ENCODE data around the gene SPATC1L.

SPATC1L gene

GRCh38 chr21:46220275-46220810, 36.1 kb upstream of the SPATC1L start:
- TF ChIP-seq CTCF (IDR thresholded peaks at IDR 0.05; ENCODE audit: low read depth, low read length) = no peak
- in situ Hi-C loops (cut with HindIII; ENCODE audit: low sequenced_read_pairs) = no loop called here
- DNase-seq (ENCODE audit: low read depth, low spot score) = no peak
- no peak overlapping the region for H3K4me3 ChIP-seq (ENCODE audit: low read depth, low read length)

GRCh38 chr21:46219591-46220239, 35.5 kb upstream of the SPATC1L start:
- H3K4me3 ChIP-seq (ENCODE audit: low read depth, low read length) = no peak overlapping the region
- in situ Hi-C loops (cut with HindIII; ENCODE audit: low sequenced_read_pairs) = no loop called here

GRCh38 chr21:46218906-46219590, 34.8 kb upstream of the SPATC1L start:
- in situ Hi-C loops (cut with HindIII; ENCODE audit: low sequenced_read_pairs) = no loop called here
- no peak for DNase-seq (ENCODE audit: low read depth, low spot score)
- TF ChIP-seq CTCF (IDR thresholded peaks at IDR 0.05; ENCODE audit: low read depth, low read length) = no peak
- no peak overlapping the region for H3K4me3 ChIP-seq (ENCODE audit: low read depth, low read length)

More at GRCh38 chr21:46219591-46220239, 35.5 kb upstream of the SPATC1L start:
- no peak for DNase-seq (ENCODE audit: low read depth, low spot score)
- TF ChIP-seq CTCF (IDR thresholded peaks at IDR 0.05; ENCODE audit: low read depth, low read length) = no peak

- no peak for DNase-seq (ENCODE audit: low read depth, low spot score)
- in situ Hi-C loops (cut with HindIII; ENCODE audit: low sequenced_read_pairs) = no loop called here
- H3K4me3 ChIP-seq (ENCODE audit: low read depth, low read length) = no peak overlapping the region
- TF ChIP-seq CTCF (IDR thresholded peaks at IDR 0.05; ENCODE audit: low read depth, low read length) = no peak
Observed at GRCh38 chr21:46217511-46218196, 33.4 kb upstream of the SPATC1L start.

GRCh38 chr21:46216132-46216747, 32.0 kb upstream of the SPATC1L start:
- no peak for DNase-seq (ENCODE audit: low read depth, low spot score)
- in situ Hi-C loops (cut with HindIII; ENCODE audit: low sequenced_read_pairs) = no loop called here
- H3K4me3 ChIP-seq (ENCODE audit: low read depth, low read length) = no peak overlapping the region

More at GRCh38 chr21:46216132-46216747, 32.0 kb upstream of the SPATC1L start:
- no peak for TF ChIP-seq CTCF (IDR thresholded peaks at IDR 0.05; ENCODE audit: low read depth, low read length)
